ENCODE results near the gene CEP83. TPM values are rescaled to one million over a fixed set of nuclear protein-coding genes. Genes with fewer than 3 reads are reported as not detected.

CEP83 gene
- total RNA-seq, 1 donor, result 9.8 TPM

- Histone ChIP-seq H4K20me1 (ENCODE audit: insufficient read depth, low read length) (no peaks in the 10 kb centered on the region), H3K9me3 (ENCODE audit: low read depth, low read length) (no peaks in the 10 kb centered on the region), H3K4me3 (ENCODE audit: insufficient read depth, low read length) (no peak overlapping the region), H3K27ac (ENCODE audit: low read depth, low read length) (no peak overlapping the region), H3K79me2 (ENCODE audit: insufficient read depth, low read length) (no peaks in the 10 kb centered on the region), H2AFZ (ENCODE audit: low read length) (no peak overlapping the region), H3K4me2 (ENCODE audit: insufficient read depth, low read length) (no peak overlapping the region), H3K4me1 (ENCODE audit: insufficient read depth, low read length) (no peaks in the 10 kb centered on the region), H3K36me3 (ENCODE audit: insufficient read depth, low read length) (no peaks in the 10 kb centered on the region), H3K27me3 (ENCODE audit: insufficient read depth, low read length) (peaks cover 12% of the 10 kb centered on the region)
- no peak for DNase-seq (ENCODE audit: insufficient read length, low spot score, missing footprints)
- TF ChIP-seq CTCF (IDR thresholded peaks at IDR 0.05; ENCODE audit: extremely low read depth, low read depth, low read length), result no peak
Observed at GRCh38 chr12:94498073-94498472, 38.4 kb upstream of the CEP83 start.

- Histone ChIP-seq H3K79me2 (ENCODE audit: insufficient read depth, low read length) (no peaks in the 10 kb centered on the region), H3K4me1 (ENCODE audit: insufficient read depth, low read length) (no peaks in the 10 kb centered on the region), H3K36me3 (ENCODE audit: insufficient read depth, low read length) (no peaks in the 10 kb centered on the region), H3K27ac (ENCODE audit: low read depth, low read length) (no peak overlapping the region), H3K4me2 (ENCODE audit: insufficient read depth, low read length) (no peak overlapping the region), H3K27me3 (ENCODE audit: insufficient read depth, low read length) (peaks cover 30% of the 10 kb centered on the region), H2AFZ (ENCODE audit: low read length) (no peak overlapping the region), H4K20me1 (ENCODE audit: insufficient read depth, low read length) (no peaks in the 10 kb centered on the region), H3K9me3 (ENCODE audit: low read depth, low read length) (no peaks in the 10 kb centered on the region), H3K4me3 (ENCODE audit: insufficient read depth, low read length) (no peak overlapping the region)
- no peak for DNase-seq (ENCODE audit: insufficient read length, low spot score, missing footprints)
- no peak for TF ChIP-seq CTCF (IDR thresholded peaks at IDR 0.05; ENCODE audit: extremely low read depth, low read depth, low read length)
Observed at GRCh38 chr12:94495445-94496115, 35.9 kb upstream of the CEP83 start.

DNA sequence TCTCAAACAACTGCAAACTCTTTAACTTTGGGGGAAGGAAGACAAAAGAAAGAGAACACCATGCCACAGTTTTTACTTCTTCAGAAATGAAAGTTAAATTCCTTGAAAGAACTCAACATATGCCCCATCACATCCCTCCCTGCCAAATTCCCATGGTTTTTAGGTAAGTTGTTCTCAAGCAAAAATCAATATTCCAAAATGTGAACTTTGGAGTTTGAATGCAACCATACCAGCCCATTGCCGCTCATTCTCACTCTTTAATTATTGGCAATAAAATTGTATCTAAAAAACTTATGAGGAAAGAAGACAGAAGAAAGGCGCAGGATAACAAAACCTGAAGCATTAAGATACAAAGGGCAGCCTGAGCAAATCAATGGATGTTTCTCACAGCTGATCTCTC, 31.8 kb upstream of the CEP83 start:
- no peaks in the 10 kb centered on the region for H3K79me2 ChIP-seq (ENCODE audit: insufficient read depth, low read length)
- TF ChIP-seq CTCF (IDR thresholded peaks at IDR 0.05; ENCODE audit: extremely low read depth, low read depth, low read length), result no peak
- no peak overlapping the region for H3K4me3 ChIP-seq (ENCODE audit: insufficient read depth, low read length)
- no peaks in the 10 kb centered on the region for H3K36me3 ChIP-seq (ENCODE audit: insufficient read depth, low read length)
- H3K27ac ChIP-seq (ENCODE audit: low read depth, low read length), result no peak overlapping the region
- H3K27me3 ChIP-seq (ENCODE audit: insufficient read depth, low read length), result peaks cover 43% of the 10 kb centered on the region
- no peaks in the 10 kb centered on the region for H3K4me1 ChIP-seq (ENCODE audit: insufficient read depth, low read length)
- H3K9me3 ChIP-seq (ENCODE audit: low read depth, low read length), result no peaks in the 10 kb centered on the region
- H3K4me2 ChIP-seq (ENCODE audit: insufficient read depth, low read length), result no peak overlapping the region
- DNase-seq (ENCODE audit: insufficient read length, low spot score, missing footprints), result no peak
- H4K20me1 ChIP-seq (ENCODE audit: insufficient read depth, low read length), result no peaks in the 10 kb centered on the region
- H2AFZ ChIP-seq (ENCODE audit: low read length), result no peak overlapping the region

DNA sequence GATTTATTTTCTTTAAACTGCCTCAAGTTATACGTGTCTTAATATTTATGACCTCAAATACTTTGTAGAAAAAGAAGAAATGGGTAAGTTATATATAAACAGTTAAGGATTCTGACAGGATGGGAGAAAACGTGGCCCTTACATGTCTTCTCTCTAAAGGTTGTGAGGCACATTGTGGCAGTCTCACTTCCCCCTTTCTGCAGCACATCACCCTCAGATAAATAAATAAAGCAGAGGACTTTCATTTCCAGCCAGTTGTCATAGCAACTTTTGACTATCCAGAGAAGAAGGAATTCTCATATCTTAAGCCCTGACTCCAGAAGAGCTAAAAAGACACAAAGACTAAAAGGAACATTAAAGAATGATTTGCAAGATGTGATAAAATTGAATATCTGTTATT, 28.8 kb upstream of the CEP83 start:
- Histone ChIP-seq H3K9me3 (ENCODE audit: low read depth, low read length) (no peaks in the 10 kb centered on the region), H3K4me3 (ENCODE audit: insufficient read depth, low read length) (no peak overlapping the region), H3K27me3 (ENCODE audit: insufficient read depth, low read length) (peaks cover 31% of the 10 kb centered on the region), H3K36me3 (ENCODE audit: insufficient read depth, low read length) (no peaks in the 10 kb centered on the region), H3K4me2 (ENCODE audit: insufficient read depth, low read length) (no peak overlapping the region), H3K27ac (ENCODE audit: low read depth, low read length) (no peak overlapping the region), H3K79me2 (ENCODE audit: insufficient read depth, low read length) (no peaks in the 10 kb centered on the region), H3K4me1 (ENCODE audit: insufficient read depth, low read length) (no peaks in the 10 kb centered on the region), H2AFZ (ENCODE audit: low read length) (no peak overlapping the region), H4K20me1 (ENCODE audit: insufficient read depth, low read length) (no peaks in the 10 kb centered on the region)
- no peak for TF ChIP-seq CTCF (IDR thresholded peaks at IDR 0.05; ENCODE audit: extremely low read depth, low read depth, low read length)
- DNase-seq (ENCODE audit: insufficient read length, low spot score, missing footprints), result no peak
